Trophoblast cell (in vitro differentiated cells and primary cell): ENCODE data around the gene DAO. TPM values are rescaled to one million over a fixed set of nuclear protein-coding genes. Genes with fewer than 3 reads are reported as not detected.

Source experiments
- DNase-seq, 2 donors: peaks; one replicate each; pipeline ENCODE4 v3.0.0-alpha.2; 2016
- H2AFZ ChIP-seq: 2 replicates; pipeline ENCODE4 v1.6.1; 2013; ENCODE audit warnings: low read length, moderate library complexity, mild to moderate bottlenecking; ENCODE audit not compliant: insufficient read depth, poor library complexity
- H2AK5ac ChIP-seq: 2 replicates; pipeline ENCODE4 v1.6.1; 2013; ENCODE audit warnings: mild to moderate bottlenecking, low read length
- H2BK120ac ChIP-seq: 2 replicates; pipeline ENCODE4 v1.6.1; 2013; ENCODE audit warnings: low read length, mild to moderate bottlenecking, moderate library complexity; ENCODE audit not compliant: insufficient read depth, poor library complexity
- H2BK12ac ChIP-seq: 2 replicates; pipeline ENCODE4 v1.6.1; 2013; ENCODE audit warnings: mild to moderate bottlenecking, low read length, moderate library complexity
- H2BK5ac ChIP-seq: 2 replicates; pipeline ENCODE4 v1.6.1; 2013; ENCODE audit warnings: low read length, low read depth, moderate library complexity, mild to moderate bottlenecking; ENCODE audit not compliant: poor library complexity
- H3K14ac ChIP-seq: 2 replicates; pipeline ENCODE4 v1.6.1; 2013; ENCODE audit warnings: mild to moderate bottlenecking, low read length
- H3K18ac ChIP-seq: 2 replicates; pipeline ENCODE4 v1.6.1; 2013; ENCODE audit warnings: mild to moderate bottlenecking, low read length
- H3K23ac ChIP-seq: 2 replicates; pipeline ENCODE4 v1.6.1; 2013; ENCODE audit warnings: low read length
- H3K27ac ChIP-seq: 2 replicates; pipeline ENCODE4 v1.5.1; 2013; ENCODE audit warnings: low read depth, mild to moderate bottlenecking, inconsistent platforms, low read length, moderate library complexity
- H3K27me3 ChIP-seq: 2 replicates; pipeline ENCODE4 v1.6.1; 2013; ENCODE audit warnings: inconsistent platforms, mild to moderate bottlenecking, low read length, moderate library complexity; ENCODE audit not compliant: insufficient read depth
- H3K36me3 ChIP-seq, 2 experiments: 1 replicate in 1 of 2; 2 replicates in 1 of 2; pipeline ENCODE4 v1.6.1; 2013; ENCODE audit warnings: low read length in 2 of 2, mild to moderate bottlenecking in 2 of 2, moderate library complexity in 1 of 2; ENCODE audit not compliant: insufficient read depth in 2 of 2, control insufficient read depth in 1 of 2
- H3K4ac ChIP-seq: 2 replicates; pipeline ENCODE4 v1.6.1; 2013; ENCODE audit warnings: low read depth, mild to moderate bottlenecking, low read length, moderate library complexity
- H3K4me1 ChIP-seq, 2 experiments: 1 replicate in 1 of 2; 2 replicates in 1 of 2; pipeline ENCODE4 v1.6.1; 2013; ENCODE audit warnings: low read length in 2 of 2, mild to moderate bottlenecking in 2 of 2, moderate library complexity in 1 of 2; ENCODE audit not compliant: insufficient read depth in 2 of 2, control insufficient read depth in 1 of 2
- H3K4me2 ChIP-seq: 2 replicates; pipeline ENCODE4 v1.6.1; 2013; ENCODE audit warnings: inconsistent platforms, mild to moderate bottlenecking, low read length, moderate library complexity
- H3K4me3 ChIP-seq: 2 replicates; pipeline ENCODE4 v1.5.1; 2013; ENCODE audit warnings: mild to moderate bottlenecking, low read depth, low read length, inconsistent platforms
- H3K79me1 ChIP-seq: one replicate; pipeline ENCODE4 v1.6.1; 2013; ENCODE audit warnings: low read length
- H3K79me2 ChIP-seq: 2 replicates; pipeline ENCODE4 v1.6.1; 2013; ENCODE audit warnings: low read length, mild to moderate bottlenecking; ENCODE audit not compliant: control insufficient read depth, insufficient read depth, poor library complexity
- H3K9ac ChIP-seq: 2 replicates; pipeline ENCODE4 v1.6.1; 2013; ENCODE audit warnings: mild to moderate bottlenecking, low read length
- H3K9me3 ChIP-seq: 2 replicates; pipeline ENCODE4 v1.6.1; 2013; ENCODE audit warnings: low read depth, mild to moderate bottlenecking, control low read depth, inconsistent platforms, low read length; ENCODE audit not compliant: insufficient read depth
- H4K12ac ChIP-seq: 2 replicates; pipeline ENCODE4 v1.6.1; 2013; ENCODE audit warnings: low read depth, mild to moderate bottlenecking, low read length, moderate library complexity
- H4K8ac ChIP-seq: 2 replicates; pipeline ENCODE4 v1.6.1; 2013; ENCODE audit warnings: low read depth, mild to moderate bottlenecking, low read length, moderate library complexity
- H4K91ac ChIP-seq: one replicate; pipeline ENCODE4 v1.6.1; 2013; ENCODE audit warnings: low read depth, mild to moderate bottlenecking, low read length, moderate library complexity
- WGBS: extraction: QIAGEN DNeasy Blood & Tissue Kit; methylation state at CpG from one replicate; pipeline ENCODE4 v1.1.7; 2013; ENCODE audit warnings: missing lambda C conversion rate; ENCODE audit not compliant: insufficient read length, insufficient coverage; ENCODE audit errors: extremely low coverage; 5-methylcytosine and 5-hydroxymethylcytosine counted together
- polyA plus RNA-seq: library from polyadenylated mRNA; stranded (reverse); fragments of 200-250 nt; gene quantifications from 2 replicates; pipeline ENCODE4 v1.2.3, GENCODE V29; 2013

The DAO gene
- polyA plus RNA-seq = 0.45 and 0.68 TPM in 2 replicates

DNA sequence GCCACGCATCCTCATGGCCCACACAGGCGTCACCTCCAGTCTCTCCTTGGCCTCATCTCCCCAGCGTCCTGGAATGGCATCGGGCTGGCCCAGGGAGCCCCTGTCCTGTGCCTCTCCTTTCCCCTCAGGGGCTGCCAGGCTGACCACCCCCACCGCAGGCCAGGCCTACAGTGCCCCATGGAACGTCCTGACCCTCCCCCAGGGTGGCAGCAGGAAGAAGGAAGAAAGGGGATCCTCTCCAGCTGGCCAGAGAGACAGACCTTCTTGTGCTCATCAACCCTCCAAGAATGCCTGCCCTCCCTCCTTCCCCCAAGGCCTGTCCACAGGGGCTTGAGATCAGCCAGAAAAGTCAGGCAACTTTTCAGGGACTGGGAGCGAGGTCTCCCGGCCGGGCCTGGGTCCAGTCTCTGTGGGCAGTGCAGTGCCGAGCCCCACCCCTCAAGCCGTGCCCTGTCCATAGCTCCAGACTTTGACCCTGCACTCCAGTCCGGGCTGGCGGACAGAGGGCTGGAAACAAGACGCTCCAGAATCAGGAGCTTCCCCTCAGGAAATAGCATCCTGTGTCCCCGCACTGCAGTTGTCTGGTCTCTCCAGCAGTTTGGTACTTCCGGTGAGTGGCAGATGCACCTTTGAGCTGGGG, at the start of gene DAO:
DAO (plus strand) TSS at position 478 of the 640 bp plus-strand sequence. CDS start 4,915 bp downstream, outside the sequence.
- Histone ChIP-seq H4K12ac (no peak within 1 kb of the TSS), H2BK12ac (no peak within 1 kb of the TSS), H3K4me1 (peaks cover 0 to 4% of the 10 kb centered on the region in 2 experiments), H3K23ac (no peak within 1 kb of the TSS), H3K79me1 (peaks cover 3% of the 10 kb centered on the region), H3K14ac (no peak within 1 kb of the TSS), H2AK5ac (no peak within 1 kb of the TSS), H3K4me3 (no peak within 1 kb of the TSS), H3K18ac (no peak within 1 kb of the TSS), H3K79me2 (no peaks in the 10 kb centered on the region), H3K9ac (no peak within 1 kb of the TSS), H4K91ac (no peak within 1 kb of the TSS), H3K27ac (no peak within 1 kb of the TSS), H2BK5ac (no peak within 1 kb of the TSS), H3K27me3 (no peaks in the 10 kb centered on the region), H2AFZ (no peak within 1 kb of the TSS), H2BK120ac (no peak within 1 kb of the TSS), H3K36me3 (no peaks in the 10 kb centered on the region), H3K9me3 (no peaks in the 10 kb centered on the region), H3K4ac (no peak within 1 kb of the TSS), H3K4me2 (no peak within 1 kb of the TSS), H4K8ac (no peak within 1 kb of the TSS)
- WGBS = no CpG with 5 or more reads among the region's 16 CpGs
- DNase-seq = no peak

DNA sequence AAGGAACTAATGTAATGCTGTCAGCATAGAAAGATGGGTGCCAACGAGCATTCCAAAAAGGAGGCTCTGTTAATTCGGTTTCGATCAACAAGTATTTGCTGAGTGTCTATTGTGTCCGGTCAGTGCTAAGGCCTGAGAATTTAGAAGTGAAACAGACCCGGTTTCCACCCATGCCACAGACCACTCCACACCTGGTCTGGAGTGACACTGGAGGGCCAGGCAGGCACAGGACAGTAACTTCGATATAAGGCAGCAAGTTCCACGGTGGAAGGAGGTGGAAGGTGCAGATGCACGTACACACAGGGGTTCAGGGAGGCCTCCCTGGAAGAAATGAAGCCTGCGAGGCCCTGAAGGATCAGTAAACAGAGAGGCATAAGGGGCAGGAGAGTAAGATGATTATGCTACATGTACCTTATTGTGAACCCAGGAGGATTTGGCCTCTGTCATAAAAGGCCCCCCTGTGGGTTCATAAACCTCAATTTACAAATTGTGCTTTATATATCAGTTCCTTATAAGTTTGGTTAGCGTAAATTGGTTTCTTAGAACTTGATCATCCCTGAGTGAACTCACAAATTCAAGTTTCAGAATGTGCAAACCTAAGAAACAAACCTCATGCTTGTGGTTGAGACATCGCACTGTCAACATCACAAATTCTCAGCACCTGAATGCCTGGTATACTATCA, 48.4 kb upstream of the DAO start:
- H3K9me3 ChIP-seq = no peaks in the 10 kb centered on the region
- H3K36me3 ChIP-seq = peaks cover 38 to 54% of the 10 kb centered on the region in 2 experiments
- H3K4me1 ChIP-seq = peaks cover 38 to 53% of the 10 kb centered on the region in 2 experiments
- H3K4me3 ChIP-seq = no peak overlapping the region
- peaks cover 23% of the 10 kb centered on the region for H3K79me2 ChIP-seq
- peak overlapping the region; percentile 77 for H2AK5ac ChIP-seq
- peak overlapping the region; percentile 30 for H3K9ac ChIP-seq
- H3K23ac ChIP-seq = no peak overlapping the region
- peak overlapping the region; percentile 84 for H3K14ac ChIP-seq
- H3K27ac ChIP-seq = peak overlapping the region; percentile 2
- peak overlapping the region; percentile 55 for H3K18ac ChIP-seq
- no peak overlapping the region for H3K4me2 ChIP-seq
- peak overlapping the region; percentile 5 for H2BK5ac ChIP-seq
- H4K91ac ChIP-seq = peak overlapping the region; percentile 22
- no peaks in the 10 kb centered on the region for H3K27me3 ChIP-seq
- H4K8ac ChIP-seq = peak overlapping the region; percentile 41
- H3K4ac ChIP-seq = peak overlapping the region; percentile 35
- peaks cover 50% of the 10 kb centered on the region for H3K79me1 ChIP-seq
- DNase-seq = no peak
- no CpG with 5 or more reads among the region's 11 CpGs for WGBS
- H2AFZ ChIP-seq = no peak overlapping the region
- H4K12ac ChIP-seq = no peak overlapping the region
- H2BK12ac ChIP-seq = peak overlapping the region; percentile 67
- peak overlapping the region; percentile 19 for H2BK120ac ChIP-seq

DNA sequence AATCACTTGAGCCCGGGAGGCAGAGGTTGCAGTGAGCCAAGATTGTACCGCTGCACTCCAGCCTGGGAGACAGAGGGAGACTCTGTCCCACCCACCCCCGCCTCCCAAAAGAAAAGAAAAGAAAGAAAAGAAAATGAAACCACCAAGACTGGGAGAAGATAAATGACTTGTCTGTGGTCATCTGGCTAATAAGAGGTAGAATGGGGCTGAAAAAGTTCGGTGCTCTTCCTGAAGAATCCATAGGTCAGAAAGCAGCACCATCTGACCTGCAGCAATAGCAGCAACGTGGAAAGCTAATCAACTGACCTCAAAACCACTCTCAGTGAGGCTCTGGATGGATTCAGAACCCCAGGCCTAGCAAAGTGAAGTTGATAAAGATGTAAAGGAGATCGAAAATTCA, 47.7 kb upstream of the DAO start:
- H3K14ac ChIP-seq = peak overlapping the region; percentile 51
- H3K9ac ChIP-seq = peak overlapping the region; percentile 55
- no peaks in the 10 kb centered on the region for H3K9me3 ChIP-seq
- H2BK12ac ChIP-seq = peak overlapping the region; percentile 76
- peaks cover 34 to 46% of the 10 kb centered on the region in 2 experiments for H3K4me1 ChIP-seq
- WGBS = no CpG with 5 or more reads among the region's 6 CpGs
- H3K79me2 ChIP-seq = peaks cover 21% of the 10 kb centered on the region
- peak overlapping the region; percentile 100 for H3K27ac ChIP-seq
- H3K4me3 ChIP-seq = no peak overlapping the region
- H3K36me3 ChIP-seq = peaks cover 42 to 55% of the 10 kb centered on the region in 2 experiments
- H2BK120ac ChIP-seq = peak overlapping the region; percentile 79
- H4K12ac ChIP-seq = no peak overlapping the region
- DNase-seq = no peak
- H3K4me2 ChIP-seq = peak overlapping the region; percentile 49
- H4K91ac ChIP-seq = peak overlapping the region; percentile 84
- H2AFZ ChIP-seq = no peak overlapping the region
- no peak overlapping the region for H4K8ac ChIP-seq
- peak overlapping the region; percentile 80 for H3K18ac ChIP-seq
- peak overlapping the region; percentile 90 for H2BK5ac ChIP-seq
- no peak overlapping the region for H2AK5ac ChIP-seq
- no peak overlapping the region for H3K23ac ChIP-seq
- no peaks in the 10 kb centered on the region for H3K27me3 ChIP-seq
- peaks cover 51% of the 10 kb centered on the region for H3K79me1 ChIP-seq
- peak overlapping the region; percentile 27 for H3K4ac ChIP-seq

DNA sequence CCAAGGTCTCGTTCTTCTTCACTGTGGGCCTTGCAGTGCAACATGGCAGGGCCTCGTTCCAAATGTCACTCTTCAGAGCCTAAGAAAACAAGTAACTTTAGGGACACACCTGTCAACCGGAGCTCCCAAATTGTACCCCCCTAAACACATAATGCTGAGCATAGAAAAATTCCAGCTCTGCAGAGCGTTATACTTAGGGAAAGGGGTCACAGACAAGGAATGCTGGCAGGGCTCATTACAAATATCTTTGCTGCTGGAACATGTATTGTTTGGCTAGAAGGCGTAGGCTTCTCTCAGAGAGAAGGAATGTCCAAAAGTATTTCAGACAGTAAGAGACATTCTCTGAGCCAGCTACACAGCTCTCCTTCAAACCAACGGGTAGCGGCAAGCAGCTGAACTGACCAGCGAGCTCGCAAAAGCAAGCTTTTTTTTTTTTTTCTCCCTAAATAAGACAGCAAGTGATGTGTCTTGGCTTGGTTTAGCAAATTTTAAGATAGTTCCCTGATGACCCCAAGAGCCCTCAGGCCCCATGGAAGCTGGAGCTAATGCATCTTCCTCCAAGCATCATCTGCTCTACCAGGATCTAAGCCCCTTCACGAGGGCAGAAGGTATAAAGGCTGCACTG, 47.0 kb upstream of the DAO start:
- peak overlapping the region; percentile 97 for H2BK5ac ChIP-seq
- no CpG with 5 or more reads among the region's 10 CpGs for WGBS
- peak overlapping the region; percentile 100 for H3K27ac ChIP-seq
- H3K4me1 ChIP-seq = peaks cover 31 to 43% of the 10 kb centered on the region in 2 experiments
- peak overlapping the region; percentile 76 for H2BK12ac ChIP-seq
- H3K36me3 ChIP-seq = peaks cover 37 to 54% of the 10 kb centered on the region in 2 experiments
- H3K14ac ChIP-seq = peak overlapping the region; percentile 93
- peak; percentile 49 to 79 for DNase-seq
- peak overlapping the region; percentile 90 for H4K91ac ChIP-seq
- peak overlapping the region; percentile 74 for H3K18ac ChIP-seq
- H4K8ac ChIP-seq = peak overlapping the region; percentile 84
- peaks cover 19% of the 10 kb centered on the region for H3K79me2 ChIP-seq
- no peak overlapping the region for H3K4me3 ChIP-seq
- H2AFZ ChIP-seq = no peak overlapping the region
- H3K23ac ChIP-seq = no peak overlapping the region
- peak overlapping the region; percentile 22 for H4K12ac ChIP-seq
- no peaks in the 10 kb centered on the region for H3K9me3 ChIP-seq
- no peaks in the 10 kb centered on the region for H3K27me3 ChIP-seq
- peak overlapping the region; percentile 49 for H3K4me2 ChIP-seq
- peak overlapping the region; percentile 81 for H2AK5ac ChIP-seq
- peak overlapping the region; percentile 52 for H3K9ac ChIP-seq
- peak overlapping the region; percentile 93 for H2BK120ac ChIP-seq
- peaks cover 50% of the 10 kb centered on the region for H3K79me1 ChIP-seq
- H3K4ac ChIP-seq = peak overlapping the region; percentile 27
